Parathyroid adenoma (tissue), 2 donors: Measurements from ENCODE around the gene FADS1.

ENCODE experiments used
- H2AFZ ChIP-seq: fragments of 300-600 bp; sonication (generic); one replicate; pipeline ENCODE4 v1.7.0; 2017; ENCODE audit warnings: antibody characterized with exemption, mild to moderate bottlenecking
- H3K27ac ChIP-seq: fragments of 300-600 bp; sonication (generic); one replicate; pipeline ENCODE4 v1.7.0; 2017
- H3K27me3 ChIP-seq: fragments of 300-600 bp; sonication (generic); one replicate; pipeline ENCODE4 v1.7.0; 2017; ENCODE audit warnings: low read length; ENCODE audit not compliant: control insufficient read depth, insufficient read depth
- H3K36me3 ChIP-seq: fragments of 300-600 bp; sonication (generic); one replicate; pipeline ENCODE4 v1.7.0; 2017; ENCODE audit warnings: low read length; ENCODE audit not compliant: control insufficient read depth, insufficient read depth
- H3K4me1 ChIP-seq: fragments of 300-600 bp; sonication (generic); one replicate; pipeline ENCODE4 v1.7.0; 2017; ENCODE audit warnings: control low read depth
- H3K4me2 ChIP-seq: fragments of 300-600 bp; sonication (generic); one replicate; pipeline ENCODE4 v1.7.0; 2017; ENCODE audit warnings: low read length
- H3K4me3 ChIP-seq: fragments of 300-600 bp; sonication (generic); one replicate; pipeline ENCODE4 v1.7.0; 2017; ENCODE audit warnings: low read depth, low read length
- H3K79me2 ChIP-seq: fragments of 300-600 bp; sonication (generic); one replicate; pipeline ENCODE4 v1.7.0; 2017; ENCODE audit warnings: control low read depth
- H3K9ac ChIP-seq: fragments of 300-600 bp; sonication (generic); one replicate; pipeline ENCODE4 v1.7.0; 2017; ENCODE audit warnings: mild to moderate bottlenecking
- H3K9me3 ChIP-seq: fragments of 300-600 bp; sonication (generic); one replicate; pipeline ENCODE4 v1.7.0; 2017; ENCODE audit warnings: low read length; ENCODE audit not compliant: control insufficient read depth
- TF ChIP-seq, protein P1 (sequence below): fragments of 300-600 bp; sonication (generic); IDR thresholded peaks from one replicate; pipeline ENCODE4 v1.7.0; 2017; ENCODE audit warnings: antibody characterized with exemption, mild to moderate bottlenecking
- donor health status: primary hyperparathyroidism.

The FADS1 gene

DNA sequence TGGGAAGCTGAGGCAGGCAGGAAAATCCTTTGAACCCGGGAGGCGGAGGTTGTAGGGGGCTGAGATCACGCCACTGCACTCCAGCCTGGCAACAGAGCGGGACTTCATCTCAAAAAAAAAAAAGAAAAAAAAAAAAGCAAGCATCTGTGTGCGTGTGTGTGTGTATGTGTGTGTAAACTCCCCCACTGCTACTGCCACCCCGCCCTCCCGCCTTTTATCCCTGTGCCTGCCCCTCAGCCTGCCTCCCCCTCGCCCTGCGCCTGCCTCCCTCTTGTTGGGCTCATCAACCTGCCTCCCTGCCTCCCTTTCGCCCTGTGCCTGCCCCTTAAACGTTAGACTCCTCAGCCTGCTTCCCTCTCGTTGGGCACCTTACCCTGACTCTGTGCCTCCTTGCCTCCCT is 42.4 kb downstream of the FADS1 start:
- Histone ChIP-seq H3K79me2 (no peaks in the 10 kb centered on the region), H3K4me3 (no peak overlapping the region), H3K27me3 (no peaks in the 10 kb centered on the region), H3K27ac (no peak overlapping the region), H3K4me1 (no peaks in the 10 kb centered on the region), H3K9ac (no peak overlapping the region), H3K4me2 (no peak overlapping the region), H3K36me3 (no peaks in the 10 kb centered on the region), H2AFZ (no peak overlapping the region), H3K9me3 (no peaks in the 10 kb centered on the region)
- TF ChIP-seq, protein P1, sequence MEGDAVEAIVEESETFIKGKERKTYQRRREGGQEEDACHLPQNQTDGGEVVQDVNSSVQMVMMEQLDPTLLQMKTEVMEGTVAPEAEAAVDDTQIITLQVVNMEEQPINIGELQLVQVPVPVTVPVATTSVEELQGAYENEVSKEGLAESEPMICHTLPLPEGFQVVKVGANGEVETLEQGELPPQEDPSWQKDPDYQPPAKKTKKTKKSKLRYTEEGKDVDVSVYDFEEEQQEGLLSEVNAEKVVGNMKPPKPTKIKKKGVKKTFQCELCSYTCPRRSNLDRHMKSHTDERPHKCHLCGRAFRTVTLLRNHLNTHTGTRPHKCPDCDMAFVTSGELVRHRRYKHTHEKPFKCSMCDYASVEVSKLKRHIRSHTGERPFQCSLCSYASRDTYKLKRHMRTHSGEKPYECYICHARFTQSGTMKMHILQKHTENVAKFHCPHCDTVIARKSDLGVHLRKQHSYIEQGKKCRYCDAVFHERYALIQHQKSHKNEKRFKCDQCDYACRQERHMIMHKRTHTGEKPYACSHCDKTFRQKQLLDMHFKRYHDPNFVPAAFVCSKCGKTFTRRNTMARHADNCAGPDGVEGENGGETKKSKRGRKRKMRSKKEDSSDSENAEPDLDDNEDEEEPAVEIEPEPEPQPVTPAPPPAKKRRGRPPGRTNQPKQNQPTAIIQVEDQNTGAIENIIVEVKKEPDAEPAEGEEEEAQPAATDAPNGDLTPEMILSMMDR = no peak

- Histone ChIP-seq H2AFZ (no peak overlapping the region), H3K36me3 (no peaks in the 10 kb centered on the region), H3K4me1 (no peaks in the 10 kb centered on the region), H3K4me3 (no peak overlapping the region), H3K27ac (no peak overlapping the region), H3K9me3 (no peaks in the 10 kb centered on the region), H3K27me3 (no peaks in the 10 kb centered on the region), H3K79me2 (no peaks in the 10 kb centered on the region), H3K9ac (no peak overlapping the region), H3K4me2 (no peak overlapping the region)
- TF ChIP-seq, protein P1 = no peak
Measured at GRCh38 chr11:61773809-61774208, 43.0 kb downstream of the FADS1 start.

DNA sequence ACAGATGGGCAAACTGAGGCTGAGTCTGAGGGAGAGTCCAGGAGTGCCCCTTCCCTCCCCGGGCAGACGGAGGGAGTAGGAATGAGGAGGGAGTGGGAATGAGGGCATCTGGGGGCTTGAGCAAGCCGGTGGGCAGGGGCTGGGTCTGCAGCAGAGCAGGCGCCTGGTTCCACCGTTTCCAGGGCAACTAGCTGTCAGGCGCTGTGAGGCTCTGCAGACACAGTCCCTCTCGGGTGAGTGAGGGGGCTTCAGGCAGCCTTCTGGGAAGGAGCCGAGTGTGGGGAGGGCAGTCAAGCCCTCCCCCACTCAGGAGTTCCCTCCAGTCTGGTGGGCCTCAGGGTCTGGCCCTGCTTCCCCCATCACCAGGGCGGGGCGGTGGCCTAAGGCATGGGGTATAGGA is 43.4 kb downstream of the FADS1 start:
- no peaks in the 10 kb centered on the region for H3K9me3 ChIP-seq
- no peak overlapping the region for H2AFZ ChIP-seq
- no peak overlapping the region for H3K4me2 ChIP-seq
- H3K36me3 ChIP-seq = no peaks in the 10 kb centered on the region
- H3K27me3 ChIP-seq = no peaks in the 10 kb centered on the region
- no peak overlapping the region for H3K9ac ChIP-seq
- TF ChIP-seq, protein P1 = no peak
- H3K4me3 ChIP-seq = no peak overlapping the region
- H3K4me1 ChIP-seq = no peaks in the 10 kb centered on the region
- H3K79me2 ChIP-seq = no peaks in the 10 kb centered on the region
- H3K27ac ChIP-seq = no peak overlapping the region

DNA sequence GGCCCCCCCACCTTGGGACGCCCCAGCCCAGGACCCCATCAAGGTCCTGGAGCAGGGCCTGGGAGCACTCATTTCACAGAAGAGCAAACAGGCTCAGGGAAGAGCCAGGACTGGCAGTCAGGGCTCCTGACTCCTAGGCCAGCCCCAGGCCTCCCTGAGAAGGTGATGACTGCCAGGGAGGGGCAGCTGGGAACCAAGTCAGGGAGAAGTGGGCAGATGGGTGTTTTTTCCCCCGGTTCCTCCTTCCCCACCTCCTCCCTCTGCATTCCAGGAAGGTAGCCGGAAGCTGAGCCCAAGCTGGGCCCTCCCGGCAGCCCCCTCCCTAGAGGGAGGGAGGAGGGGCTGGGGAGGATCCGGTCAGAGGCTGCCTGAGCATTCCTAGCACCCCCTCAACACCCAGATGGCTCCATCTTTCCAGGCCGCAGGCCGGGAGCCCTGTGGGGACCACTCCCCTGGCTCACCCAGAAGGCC is 44.8 kb downstream of the FADS1 start:
- Histone ChIP-seq H3K4me1 (no peaks in the 10 kb centered on the region), H3K36me3 (no peaks in the 10 kb centered on the region), H3K9me3 (no peaks in the 10 kb centered on the region), H3K27me3 (no peaks in the 10 kb centered on the region), H3K4me3 (no peak overlapping the region), H3K27ac (no peak overlapping the region), H2AFZ (no peak overlapping the region), H3K9ac (no peak overlapping the region), H3K79me2 (no peaks in the 10 kb centered on the region), H3K4me2 (no peak overlapping the region)
- TF ChIP-seq, protein P1 = no peak

GRCh38 chr11:61771195-61771894 is 45.5 kb downstream of the FADS1 start:
- Histone ChIP-seq H3K79me2 (no peaks in the 10 kb centered on the region), H3K9me3 (no peaks in the 10 kb centered on the region), H3K4me3 (no peak overlapping the region), H2AFZ (no peak overlapping the region), H3K27me3 (no peaks in the 10 kb centered on the region), H3K36me3 (no peaks in the 10 kb centered on the region), H3K4me1 (no peaks in the 10 kb centered on the region), H3K27ac (no peak overlapping the region), H3K4me2 (no peak overlapping the region), H3K9ac (no peak overlapping the region)
- TF ChIP-seq, protein P1 = no peak
